AG09319 (cell line): ENCODE data around the gene RGS5.
"Not testable (repeated sequence)": the region's sequence is repeated elsewhere in the genome, so short reads cannot be mapped to it uniquely, and the experiment has no call there.

Experiments used
- DNase-seq: peaks from one replicate; pipeline ENCODE4 v3.0.0-alpha.2; 2010; ENCODE audit warnings: low read depth; ENCODE audit errors: extremely low read depth
- TF ChIP-seq, protein P1 (sequence below): IDR thresholded peaks from 2 replicates; pipeline ENCODE4 v1.5.1; 2011; ENCODE audit warnings: low read depth, mild to moderate bottlenecking, inconsistent platforms, low read length, moderate library complexity

The RGS5 gene, protein sequence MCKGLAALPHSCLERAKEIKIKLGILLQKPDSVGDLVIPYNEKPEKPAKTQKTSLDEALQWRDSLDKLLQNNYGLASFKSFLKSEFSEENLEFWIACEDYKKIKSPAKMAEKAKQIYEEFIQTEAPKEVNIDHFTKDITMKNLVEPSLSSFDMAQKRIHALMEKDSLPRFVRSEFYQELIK

DNA sequence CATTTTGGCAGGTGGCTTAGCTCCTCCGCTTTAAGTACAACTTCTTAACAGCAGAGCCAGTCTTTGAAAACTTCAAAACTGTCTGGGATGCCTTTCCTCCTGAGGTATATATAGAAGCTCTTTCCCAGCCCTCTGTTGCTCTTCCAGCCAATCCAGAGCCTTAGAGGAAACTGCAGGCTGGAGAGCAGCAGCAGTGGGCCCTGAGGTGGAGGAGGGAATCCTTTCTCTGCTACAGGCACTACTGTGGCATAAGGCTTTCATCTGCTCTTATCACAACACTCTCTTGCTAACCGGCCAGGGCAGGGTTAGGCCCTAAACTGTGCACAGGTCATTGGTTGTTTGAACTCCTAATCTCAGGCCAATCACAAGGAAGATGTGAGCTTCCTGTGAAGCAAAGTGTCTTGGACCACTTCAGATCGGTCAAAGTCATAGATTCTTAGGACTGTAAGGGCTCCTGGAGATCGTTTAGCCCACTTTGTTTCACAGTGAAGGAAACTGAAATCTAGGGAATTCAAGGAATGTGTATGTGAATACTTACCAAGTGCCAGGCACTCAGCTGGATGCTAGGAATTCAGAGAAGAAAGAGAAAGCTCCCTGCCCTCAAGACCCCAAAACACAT is at the start of gene RGS5:
Gene RGS5 (minus strand): TSS at position 84 of the 619 bp plus-strand sequence. CDS start 81 bp downstream, at position 3.
- TF ChIP-seq, protein P1, sequence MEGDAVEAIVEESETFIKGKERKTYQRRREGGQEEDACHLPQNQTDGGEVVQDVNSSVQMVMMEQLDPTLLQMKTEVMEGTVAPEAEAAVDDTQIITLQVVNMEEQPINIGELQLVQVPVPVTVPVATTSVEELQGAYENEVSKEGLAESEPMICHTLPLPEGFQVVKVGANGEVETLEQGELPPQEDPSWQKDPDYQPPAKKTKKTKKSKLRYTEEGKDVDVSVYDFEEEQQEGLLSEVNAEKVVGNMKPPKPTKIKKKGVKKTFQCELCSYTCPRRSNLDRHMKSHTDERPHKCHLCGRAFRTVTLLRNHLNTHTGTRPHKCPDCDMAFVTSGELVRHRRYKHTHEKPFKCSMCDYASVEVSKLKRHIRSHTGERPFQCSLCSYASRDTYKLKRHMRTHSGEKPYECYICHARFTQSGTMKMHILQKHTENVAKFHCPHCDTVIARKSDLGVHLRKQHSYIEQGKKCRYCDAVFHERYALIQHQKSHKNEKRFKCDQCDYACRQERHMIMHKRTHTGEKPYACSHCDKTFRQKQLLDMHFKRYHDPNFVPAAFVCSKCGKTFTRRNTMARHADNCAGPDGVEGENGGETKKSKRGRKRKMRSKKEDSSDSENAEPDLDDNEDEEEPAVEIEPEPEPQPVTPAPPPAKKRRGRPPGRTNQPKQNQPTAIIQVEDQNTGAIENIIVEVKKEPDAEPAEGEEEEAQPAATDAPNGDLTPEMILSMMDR, result no peak
- DNase-seq, result no peak

DNA sequence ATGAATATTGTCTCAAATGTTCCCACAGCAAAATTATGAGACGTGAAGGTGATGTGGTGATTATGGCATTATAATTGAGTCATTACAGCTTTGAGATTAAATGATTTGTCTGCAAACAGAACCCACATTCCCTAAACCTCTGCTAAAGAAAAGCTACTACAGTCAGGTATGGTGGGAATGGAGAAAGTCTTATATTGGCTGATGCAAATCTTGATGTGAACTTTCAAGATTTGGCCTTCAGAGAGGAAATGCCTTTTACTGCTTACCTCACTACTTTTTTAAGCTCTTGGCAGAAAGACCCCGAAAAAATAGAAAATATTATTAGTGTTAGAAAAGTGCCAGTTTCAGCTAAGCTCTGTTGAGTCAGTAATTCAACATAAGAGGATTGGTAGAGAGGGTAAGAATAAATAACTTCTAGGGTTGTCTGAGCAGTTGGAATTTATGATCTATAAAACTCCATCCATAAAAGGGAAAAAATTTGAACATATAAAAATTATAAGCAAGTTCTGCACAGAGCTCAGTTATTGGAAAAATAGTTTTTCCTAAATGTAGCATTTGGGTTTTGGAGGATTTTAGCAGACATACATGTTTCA is 47.8 kb upstream of the RGS5 start:
- no peak for DNase-seq
- TF ChIP-seq, protein P1, result no peak

DNA sequence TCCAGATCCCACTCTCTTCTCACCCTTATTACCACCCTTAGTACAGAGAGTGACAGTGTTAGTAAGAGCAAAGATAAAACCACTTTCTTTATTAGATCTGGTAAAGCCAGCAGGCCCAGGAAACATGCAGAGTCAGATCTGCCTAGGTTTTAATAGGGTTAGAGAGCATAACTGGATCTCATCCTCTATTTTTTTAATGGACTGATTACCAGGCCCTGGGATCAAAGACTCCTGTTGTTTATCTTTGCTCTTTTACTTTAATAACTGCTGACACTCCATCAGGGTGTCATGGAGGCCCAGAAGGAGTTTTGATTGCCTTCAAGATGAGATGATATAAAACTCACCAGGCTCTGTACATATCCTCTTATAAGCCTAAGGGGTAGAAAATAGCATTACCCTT is 45.3 kb upstream of the RGS5 start:
- TF ChIP-seq, protein P1, result no peak
- DNase-seq, result no peak

DNA sequence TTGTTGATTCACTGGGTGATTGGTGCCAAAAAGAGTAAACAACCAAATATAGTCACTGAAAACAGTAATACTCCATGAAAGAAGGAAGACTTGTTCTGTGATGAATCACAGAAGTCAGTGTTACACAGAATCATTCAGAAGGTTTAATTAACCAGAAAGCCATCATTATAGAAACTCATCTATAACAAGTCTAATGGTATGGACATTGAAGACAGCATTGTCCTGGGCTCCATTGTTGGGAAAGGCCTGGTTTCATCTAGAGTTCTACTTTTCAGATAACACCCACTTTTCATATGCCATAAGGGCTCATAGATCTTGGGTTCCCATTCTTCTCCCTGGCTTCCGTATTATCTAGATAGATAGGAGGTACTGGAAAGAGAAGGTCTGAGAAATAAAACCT is 41.9 kb upstream of the RGS5 start:
- DNase-seq, result not testable (repeated sequence)

DNA sequence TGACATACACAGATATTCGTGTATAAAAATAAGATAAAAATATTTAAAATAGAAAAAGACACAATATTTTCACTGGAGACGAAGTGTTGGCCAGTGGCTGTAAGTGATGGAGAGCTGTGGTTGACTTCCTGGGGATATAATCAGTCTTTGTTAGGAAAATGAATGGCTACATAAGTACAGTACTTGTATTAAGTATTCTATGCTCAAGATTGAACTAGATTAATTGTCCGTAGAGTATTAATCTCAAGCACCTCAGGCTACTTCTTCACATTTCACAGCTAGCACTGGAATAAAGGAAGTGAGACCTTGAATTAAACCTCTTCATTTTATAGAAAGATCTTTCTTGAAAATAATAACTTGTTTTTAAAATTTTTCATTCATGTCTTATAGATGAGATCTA is 39.0 kb upstream of the RGS5 start:
- TF ChIP-seq, protein P1, result no peak
- no peak for DNase-seq

DNA sequence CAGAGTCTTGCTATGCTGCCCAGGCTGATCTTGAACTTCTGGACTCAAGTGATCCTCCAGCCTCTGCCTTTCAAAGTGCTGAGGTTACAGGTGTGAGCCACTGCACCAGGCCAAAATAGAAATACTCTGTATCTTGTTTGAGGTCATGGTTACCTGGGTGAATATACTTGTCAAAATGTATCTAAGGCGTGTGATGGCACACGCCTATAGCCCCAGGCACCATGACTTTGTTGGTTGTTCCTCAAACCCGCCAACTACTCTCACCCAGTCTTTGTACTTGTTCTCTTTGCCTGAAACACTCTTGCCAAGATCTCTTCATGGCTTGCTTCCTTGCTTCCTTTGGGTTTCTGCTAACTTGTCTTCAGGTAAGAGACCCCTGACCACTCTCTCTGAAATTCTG is 38.0 kb upstream of the RGS5 start:
- TF ChIP-seq, protein P1, result no peak
- DNase-seq, result no peak

DNA sequence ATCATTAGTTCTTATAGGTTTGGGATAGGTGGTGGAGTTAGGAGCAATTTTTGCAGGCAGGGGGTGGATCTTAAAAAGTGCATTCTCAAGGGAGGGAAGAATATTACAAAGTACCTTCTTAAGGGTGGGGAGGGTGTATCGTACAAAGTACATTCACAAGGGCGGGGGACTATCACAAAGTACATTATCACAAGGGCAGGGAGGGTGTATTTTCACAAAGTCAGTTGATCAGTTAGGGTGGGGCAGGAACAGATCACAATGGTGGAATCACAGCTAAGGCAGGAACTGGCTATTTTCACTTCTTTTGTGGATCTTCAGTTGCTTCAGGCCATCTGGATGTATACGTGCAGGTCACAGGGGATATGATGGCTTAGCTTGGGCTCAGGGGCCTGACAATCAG is 30.9 kb upstream of the RGS5 start:
- not testable (repeated sequence) for DNase-seq

DNA sequence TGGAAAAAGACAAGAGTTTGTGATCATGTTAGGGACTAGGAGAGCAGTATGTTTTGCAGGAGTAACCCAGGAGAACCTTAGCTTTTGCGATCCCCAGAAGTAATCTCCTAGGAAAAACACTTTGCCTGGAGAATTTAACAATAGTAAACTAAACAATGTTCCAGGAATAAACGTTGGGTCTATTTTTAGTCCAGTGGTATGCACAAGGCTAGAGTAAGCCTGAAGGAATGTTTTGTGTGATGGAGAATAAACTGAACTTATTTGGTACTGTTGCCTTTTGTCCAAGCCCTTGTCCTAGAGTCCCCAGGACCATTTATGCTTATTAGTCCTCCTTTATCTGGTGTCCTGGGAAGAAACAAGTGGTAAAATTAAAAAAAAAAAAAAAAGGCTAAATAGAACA is 28.7 kb upstream of the RGS5 start:
- peak; percentile 41 for DNase-seq

More for the DNA sequence above, 28.7 kb upstream of the RGS5 start:
- TF ChIP-seq, protein P1, result no peak
